ENCODE data around the gene ECI1. TPM values are rescaled to one million over a fixed set of nuclear protein-coding genes. Genes with fewer than 3 reads are reported as not detected.

The ECI1 gene
- total RNA-seq, 1 experiment from 2014 or later: 157 TPM

DNA sequence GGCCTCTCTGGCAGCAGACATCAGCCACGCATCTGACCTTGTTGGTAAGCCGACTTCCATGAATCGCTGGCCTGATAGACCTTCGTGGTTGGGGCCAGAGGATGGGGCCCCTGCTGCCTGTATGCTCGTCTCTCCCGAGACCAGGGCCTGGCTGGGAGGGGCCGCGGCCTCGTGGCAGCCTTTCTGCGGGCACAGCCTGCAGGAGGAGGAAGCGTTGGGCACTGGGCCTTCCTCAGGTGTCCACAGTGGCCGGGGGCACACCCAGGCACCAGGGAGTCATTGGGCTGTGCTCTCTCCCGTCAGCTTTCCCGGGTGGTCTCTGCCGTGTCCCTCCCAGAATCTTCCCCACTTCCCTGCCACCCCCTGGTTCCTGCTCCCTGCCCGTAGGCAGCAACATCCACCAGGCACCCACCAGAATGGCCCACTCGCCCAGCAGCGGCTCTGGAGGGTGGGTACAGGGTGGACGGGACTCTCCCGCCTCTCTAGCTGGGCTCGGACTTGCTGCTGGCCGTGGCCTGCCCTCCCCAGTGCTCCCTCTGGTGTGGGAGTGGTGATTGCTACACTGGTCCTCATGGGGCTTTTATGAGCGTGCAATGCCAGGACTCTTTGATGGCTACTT lies 21.6 kb downstream of the ECI1 start:
- peaks cover 4% of the 10 kb centered on the region for H3K36me3 Mint-ChIP-seq (ENCODE audit: insufficient read depth, unreplicated experiment)

DNA sequence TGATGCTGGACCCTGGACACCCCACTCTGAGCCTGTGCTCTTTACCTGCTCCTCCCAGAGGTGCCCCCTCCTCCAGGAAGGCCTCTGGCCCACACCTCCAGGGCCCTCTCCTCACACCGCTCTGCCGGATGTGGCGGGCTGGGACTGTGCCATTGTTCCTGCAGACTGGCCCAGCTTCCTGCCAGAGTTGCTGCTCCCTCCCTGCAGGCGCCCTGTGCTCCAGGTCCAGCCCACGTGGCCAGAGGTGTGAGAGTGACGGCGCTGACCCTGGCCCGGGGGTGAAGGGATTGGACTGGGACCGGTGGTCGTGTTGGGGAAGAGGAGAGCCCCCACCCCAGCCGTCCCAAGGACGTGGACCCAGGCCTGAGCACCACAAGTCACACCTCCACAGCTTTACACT lies 22.3 kb downstream of the ECI1 start:
- H3K9me3 Mint-ChIP-seq (ENCODE audit: unreplicated experiment): no peaks in the 10 kb centered on the region
- POLR2A ChIA-PET: no interaction called here
- intact Hi-C loops (cut with micrococcal nuclease; ENCODE audit: unreplicated experiment): no loop called here
- CTCF ChIA-PET: no interaction called here
- Histone ChIP-seq H3K9me3 (no peaks in the 10 kb centered on the region), H3K36me3 (ENCODE audit: control insufficient read depth, insufficient read depth, low read length) (no peaks in the 10 kb centered on the region; the same call in 1 of the 2 replicates), H3K4me3 (ENCODE audit: low read depth, low read length) (no peak overlapping the region), H3K4me1 (peaks cover 8% of the 10 kb centered on the region), H3K27me3 (replicated peaks; ENCODE audit: control insufficient read depth, insufficient read depth, low read length) (no peaks in the 10 kb centered on the region)
- DNase-seq: no peak
- no TSS peak for BruUV-seq (replicated peaks)
- H3K36me3 Mint-ChIP-seq (ENCODE audit: insufficient read depth, unreplicated experiment): peaks cover 2% of the 10 kb centered on the region
- no peak for TF ChIP-seq CTCF (IDR thresholded peaks at IDR 0.05; ENCODE audit: insufficient read depth in 1 of 2, low read depth in 1 of 2, low read length in 1 of 2, severe bottlenecking in 1 of 2, unreplicated experiment in 1 of 2)
- no peak overlapping the region for H3K4me3 Mint-ChIP-seq (ENCODE audit: unreplicated experiment)
- no peaks in the 10 kb centered on the region for H3K27me3 Mint-ChIP-seq (ENCODE audit: insufficient read depth, unreplicated experiment)
- H3K4me1 Mint-ChIP-seq (ENCODE audit: low read depth, unreplicated experiment): no peaks in the 10 kb centered on the region
- H3K27ac Mint-ChIP-seq (ENCODE audit: unreplicated experiment): no peak overlapping the region

More for the DNA sequence above, 21.6 kb downstream of the ECI1 start:
- no peak for DNase-seq
- Mint-ChIP-seq H3K27ac (ENCODE audit: unreplicated experiment) (no peak overlapping the region), H3K27me3 (ENCODE audit: insufficient read depth, unreplicated experiment) (no peaks in the 10 kb centered on the region), H3K9me3 (ENCODE audit: unreplicated experiment) (no peaks in the 10 kb centered on the region), H3K4me3 (ENCODE audit: unreplicated experiment) (no peak overlapping the region), H3K4me1 (ENCODE audit: low read depth, unreplicated experiment) (no peaks in the 10 kb centered on the region)
- Histone ChIP-seq H3K4me1 (peaks cover 2% of the 10 kb centered on the region), H3K27me3 (replicated peaks; ENCODE audit: control insufficient read depth, insufficient read depth, low read length) (no peaks in the 10 kb centered on the region), H3K9me3 (no peaks in the 10 kb centered on the region), H3K36me3 (ENCODE audit: control insufficient read depth, insufficient read depth, low read length) (no peaks in the 10 kb centered on the region; the same call in 1 of the 2 replicates), H3K4me3 (ENCODE audit: low read depth, low read length) (no peak overlapping the region)
- intact Hi-C loops (cut with micrococcal nuclease; ENCODE audit: unreplicated experiment): no loop called here
- TF ChIP-seq CTCF (IDR thresholded peaks at IDR 0.05; ENCODE audit: insufficient read depth in 1 of 2, low read depth in 1 of 2, low read length in 1 of 2, severe bottlenecking in 1 of 2, unreplicated experiment in 1 of 2): no peak
- ChIA-PET POLR2A (no interaction called here), CTCF (no interaction called here)
- no TSS peak for BruUV-seq (replicated peaks)

DNA sequence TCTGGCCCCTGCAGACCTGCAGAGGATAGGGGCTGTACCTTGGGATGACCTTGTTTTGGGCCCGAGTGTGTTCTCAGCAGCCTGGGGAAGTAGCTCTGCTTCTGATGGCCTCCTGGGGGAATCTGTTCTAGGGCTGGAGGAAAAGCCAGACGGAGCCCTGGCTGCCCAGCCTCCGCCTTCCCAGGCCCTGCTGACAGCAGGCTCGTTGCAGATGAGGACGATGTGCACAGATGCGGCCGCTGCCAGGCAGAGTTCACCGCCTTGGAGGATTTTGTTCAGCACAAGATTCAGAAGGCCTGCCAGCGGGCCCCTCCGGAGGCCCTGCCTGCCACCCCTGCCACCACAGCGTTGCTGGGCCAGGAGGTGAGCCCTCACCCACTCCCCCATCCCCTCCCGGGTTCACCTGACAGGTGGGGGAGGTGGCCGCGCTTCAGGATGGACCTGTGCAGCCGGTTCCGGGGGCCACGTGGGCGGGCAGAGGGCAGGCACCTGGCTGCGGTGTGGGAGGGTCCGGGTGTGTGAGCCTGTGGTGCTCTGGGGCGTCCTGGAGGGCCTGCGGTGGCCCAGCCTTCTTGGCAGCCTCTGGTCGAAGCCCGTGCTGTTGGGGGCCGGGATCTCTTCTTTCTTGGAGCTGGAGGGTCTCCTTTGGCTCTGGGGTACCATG lies 23.1 kb downstream of the ECI1 start:
- CTCF ChIA-PET: no interaction called here
- Histone ChIP-seq H3K36me3 (ENCODE audit: control insufficient read depth, insufficient read depth, low read length) (no peaks in the 10 kb centered on the region; the same call in 1 of the 2 replicates), H3K4me3 (ENCODE audit: low read depth, low read length) (no peak overlapping the region), H3K27me3 (replicated peaks; ENCODE audit: control insufficient read depth, insufficient read depth, low read length) (no peaks in the 10 kb centered on the region), H3K9me3 (no peaks in the 10 kb centered on the region), H3K4me1 (peaks cover 8% of the 10 kb centered on the region)
- Mint-ChIP-seq H3K9me3 (ENCODE audit: unreplicated experiment) (no peaks in the 10 kb centered on the region), H3K4me3 (ENCODE audit: unreplicated experiment) (no peak overlapping the region), H3K27ac (ENCODE audit: unreplicated experiment) (no peak overlapping the region), H3K36me3 (ENCODE audit: insufficient read depth, unreplicated experiment) (peaks cover 10% of the 10 kb centered on the region), H3K4me1 (ENCODE audit: low read depth, unreplicated experiment) (no peaks in the 10 kb centered on the region), H3K27me3 (ENCODE audit: insufficient read depth, unreplicated experiment) (no peaks in the 10 kb centered on the region)
- POLR2A ChIA-PET: no interaction called here
- TF ChIP-seq CTCF (IDR thresholded peaks at IDR 0.05; ENCODE audit: insufficient read depth in 1 of 2, low read depth in 1 of 2, low read length in 1 of 2, severe bottlenecking in 1 of 2, unreplicated experiment in 1 of 2): no peak
- BruUV-seq (replicated peaks): no TSS peak
- no peak for DNase-seq
- intact Hi-C loops (cut with micrococcal nuclease; ENCODE audit: unreplicated experiment): no loop called here
